ENCODE results near the gene GPR155. TPM values are rescaled to one million over a fixed set of nuclear protein-coding genes. Genes with fewer than 3 reads are reported as not detected.
"Not testable (repeated sequence)": the region's sequence is repeated elsewhere in the genome, so short reads cannot be mapped to it uniquely, and the experiment has no call there.

Gene GPR155
- total RNA-seq, 1 donor from 2014 or later, result 0.99 TPM

DNA sequence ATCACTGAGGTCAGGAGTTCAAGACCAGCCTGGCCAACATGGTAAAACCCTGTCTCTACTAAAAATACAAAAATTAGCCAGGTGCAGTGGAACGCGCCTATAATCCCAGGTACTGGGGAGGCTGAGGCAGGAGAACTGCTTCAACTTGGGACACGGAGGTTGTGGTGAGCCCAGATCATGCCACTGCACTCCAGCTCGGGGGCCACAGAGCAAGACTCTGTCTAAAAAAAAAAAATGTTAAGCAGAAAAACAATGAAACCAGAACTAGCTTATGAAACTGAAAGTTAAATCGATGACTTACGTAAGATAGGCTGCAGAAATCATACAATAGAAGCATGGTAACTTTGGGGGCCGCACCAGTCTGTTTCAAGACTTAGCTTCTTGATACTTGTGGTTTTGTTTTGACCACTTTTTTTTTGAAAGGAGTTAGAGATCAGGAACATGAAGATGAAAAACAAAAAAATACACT is 6.2 kb upstream of the GPR155 start:
- no peak for DNase-seq (ENCODE audit: low read depth in 2 of 2)

DNA sequence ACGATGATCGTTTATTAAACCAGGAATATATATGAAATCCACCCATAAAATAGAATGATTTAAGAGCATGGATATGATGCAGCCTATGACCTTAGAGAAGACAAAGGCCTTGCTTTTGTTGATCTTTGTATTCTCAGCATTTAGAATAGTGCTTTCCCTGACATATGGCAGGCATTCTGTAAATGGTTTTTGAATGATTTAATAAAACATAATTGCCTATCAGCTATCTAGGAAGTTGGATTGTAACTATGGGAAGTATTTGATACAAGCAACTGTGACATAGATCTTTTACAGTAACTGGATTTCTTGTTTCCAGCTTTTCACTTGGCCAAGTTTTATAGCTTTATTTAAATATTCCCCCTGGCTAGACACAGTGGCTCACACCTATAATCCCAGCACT is 5.1 kb upstream of the GPR155 start:
- DNase-seq (ENCODE audit: low read depth in 2 of 2), result no peak

GRCh38 chr2:174490051-174490450 is 3.2 kb upstream of the GPR155 start:
- DNase-seq (ENCODE audit: low read depth in 2 of 2), result no peak

GRCh38 chr2:174489520-174489919 is 2.7 kb upstream of the GPR155 start:
- not testable (repeated sequence) for DNase-seq (ENCODE audit: low read depth in 2 of 2)

- no peak for DNase-seq (ENCODE audit: low read depth in 2 of 2)
Observed at GRCh38 chr2:174487820-174488162, 962 bp upstream of the GPR155 start.

GRCh38 chr2:174487108-174487819 is 435 bp upstream of the GPR155 start:
- peak; percentile 97 to 98 for DNase-seq (ENCODE audit: low read depth in 2 of 2)

- DNase-seq (ENCODE audit: low read depth in 2 of 2), result peak in 1 of 2 donors; percentile 11
Observed at GRCh38 chr2:174485788-174486562, 854 bp downstream of the GPR155 start.

- DNase-seq (ENCODE audit: low read depth in 2 of 2), result not testable (repeated sequence)
Observed at GRCh38 chr2:174485045-174485444, 1.8 kb downstream of the GPR155 start.

DNA sequence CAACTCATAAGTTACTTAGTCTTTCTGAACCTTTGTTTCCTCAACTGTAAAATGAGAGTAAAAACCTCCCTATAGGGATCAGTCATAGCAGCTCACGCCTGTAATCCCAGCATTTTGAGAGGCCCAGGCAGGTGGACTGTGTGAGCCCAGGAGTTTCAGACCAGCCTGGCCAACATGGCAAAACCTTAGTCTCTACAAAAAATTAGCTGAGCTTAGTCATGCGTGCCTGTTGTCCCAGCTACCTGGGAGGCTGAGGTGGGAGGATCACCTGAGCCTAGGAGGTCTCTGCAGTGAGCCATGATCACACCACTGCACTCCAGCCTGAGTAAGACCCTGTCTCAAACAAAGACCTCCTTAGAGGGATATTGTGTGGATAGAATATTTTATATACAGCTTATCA is 2.3 kb downstream of the GPR155 start:
- no peak for DNase-seq (ENCODE audit: low read depth in 2 of 2)

GRCh38 chr2:174482854-174483253 is 4.0 kb downstream of the GPR155 start:
- DNase-seq (ENCODE audit: low read depth in 2 of 2), result no peak

- no peak for DNase-seq (ENCODE audit: low read depth in 2 of 2)
Observed at GRCh38 chr2:174477759-174478158, 9.1 kb downstream of the GPR155 start.

- no peak for DNase-seq (ENCODE audit: low read depth in 2 of 2)
Observed at GRCh38 chr2:174473796-174474195, 13.0 kb downstream of the GPR155 start.

DNA sequence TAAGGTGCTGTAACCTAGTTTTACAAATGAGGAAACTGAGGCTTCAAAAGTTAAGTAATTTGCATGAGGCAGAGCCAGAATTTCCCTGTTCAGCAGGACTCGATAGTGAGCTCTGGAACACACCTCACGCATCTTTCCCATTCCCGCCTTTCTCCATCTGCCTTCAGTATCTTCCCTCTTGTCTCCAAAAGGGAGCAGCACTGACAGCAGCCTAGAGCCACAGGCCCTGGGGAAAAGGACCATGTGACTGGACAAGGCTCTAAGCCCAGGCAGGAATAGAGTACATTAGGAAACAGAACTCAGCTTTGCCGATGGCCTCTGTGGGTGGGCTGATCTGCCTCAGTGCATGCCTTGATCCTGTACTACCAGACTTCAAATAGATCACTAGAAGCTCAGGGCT is 21.5 kb downstream of the GPR155 start:
- peak in 1 of 2 donors; percentile 6 for DNase-seq (ENCODE audit: low read depth in 2 of 2)

DNA sequence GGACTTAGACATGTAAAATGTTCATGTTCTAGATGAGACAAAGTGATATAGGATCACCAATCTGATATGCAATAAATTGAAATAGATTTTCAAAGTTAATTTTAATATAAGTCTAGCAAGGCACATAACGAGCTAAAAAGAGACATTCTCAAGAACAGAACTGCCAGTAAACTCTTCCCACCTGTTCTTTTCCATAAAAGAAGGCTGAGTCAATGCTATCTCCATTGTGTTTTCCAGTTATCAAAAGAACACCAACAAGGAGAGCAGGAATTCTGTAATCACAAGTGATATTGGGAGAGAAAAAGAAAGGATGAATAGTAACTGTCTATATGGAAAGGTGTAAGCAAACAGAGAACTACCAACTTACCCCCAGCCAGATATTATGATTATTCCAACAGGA is 25.6 kb downstream of the GPR155 start:
- no peak for DNase-seq (ENCODE audit: low read depth in 2 of 2)

GRCh38 chr2:174454566-174454965 is 32.3 kb downstream of the GPR155 start:
- no peak for DNase-seq (ENCODE audit: low read depth in 2 of 2)

DNA sequence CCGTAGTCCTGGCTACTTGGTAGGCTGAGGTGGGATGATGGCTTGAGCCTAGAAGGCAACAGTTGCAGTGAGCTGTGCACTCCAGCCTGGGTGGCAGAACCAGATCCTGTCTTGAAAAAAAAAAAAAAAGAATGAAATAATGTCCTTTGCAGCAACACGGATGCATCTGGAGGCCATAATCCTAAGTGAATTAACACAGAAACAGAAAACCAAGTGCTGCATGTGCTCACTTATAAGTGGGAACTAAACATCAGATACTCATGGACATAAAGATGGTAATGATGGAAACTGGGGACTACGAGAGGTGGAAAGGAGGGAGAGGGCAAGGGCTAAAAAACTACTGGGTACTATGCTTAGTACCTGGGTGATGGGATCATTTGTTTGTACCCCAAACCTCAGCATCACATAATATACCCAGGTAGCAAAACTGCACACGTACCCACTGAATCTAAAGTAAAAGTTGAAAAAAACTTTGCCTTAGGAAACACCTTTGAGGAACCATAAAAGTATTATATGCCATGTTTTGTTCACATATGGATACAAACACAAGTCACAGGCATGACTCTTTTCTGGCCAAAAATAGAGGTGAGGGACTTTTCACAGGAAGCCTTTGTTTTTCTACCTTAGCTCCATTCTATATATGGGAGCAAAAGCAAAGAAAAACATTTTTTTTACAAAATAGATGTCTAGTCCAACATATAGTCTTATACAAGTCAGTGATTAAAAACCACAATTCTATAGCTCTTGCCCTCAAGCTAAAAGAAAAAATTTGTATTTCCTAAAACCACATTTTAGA is 36.6 kb downstream of the GPR155 start:
- peak in 1 of 2 donors; percentile 48 for DNase-seq (ENCODE audit: low read depth in 2 of 2)

- no peak for DNase-seq (ENCODE audit: low read depth in 2 of 2)
Observed at GRCh38 chr2:174449033-174449432, 37.8 kb downstream of the GPR155 start.

- no peak for DNase-seq (ENCODE audit: low read depth in 2 of 2)
Observed at GRCh38 chr2:174446531-174446930, 40.3 kb downstream of the GPR155 start.

DNA sequence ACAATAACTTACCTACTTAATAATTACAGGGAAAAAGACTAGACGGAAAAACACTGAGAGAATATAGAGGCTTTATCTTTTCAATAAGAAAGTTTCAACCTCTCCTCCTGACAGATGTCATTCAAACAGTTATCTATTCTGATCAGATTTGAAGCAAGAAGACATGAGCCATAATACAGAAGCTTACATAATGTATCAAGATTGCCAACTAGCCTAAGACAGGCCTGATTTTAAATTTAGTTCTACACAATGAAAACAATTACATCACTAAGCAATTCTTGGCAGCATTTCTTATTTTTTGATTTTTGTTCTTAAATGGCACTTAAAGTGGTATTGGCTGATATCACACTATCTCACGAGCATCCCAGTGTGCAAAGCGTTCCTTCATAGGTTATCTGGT is 41.6 kb downstream of the GPR155 start:
- DNase-seq (ENCODE audit: low read depth in 2 of 2), result peak in 1 of 2 donors; percentile 12

- no peak for DNase-seq (ENCODE audit: low read depth in 2 of 2)
Observed at GRCh38 chr2:174444761-174445160, 42.1 kb downstream of the GPR155 start.

DNA sequence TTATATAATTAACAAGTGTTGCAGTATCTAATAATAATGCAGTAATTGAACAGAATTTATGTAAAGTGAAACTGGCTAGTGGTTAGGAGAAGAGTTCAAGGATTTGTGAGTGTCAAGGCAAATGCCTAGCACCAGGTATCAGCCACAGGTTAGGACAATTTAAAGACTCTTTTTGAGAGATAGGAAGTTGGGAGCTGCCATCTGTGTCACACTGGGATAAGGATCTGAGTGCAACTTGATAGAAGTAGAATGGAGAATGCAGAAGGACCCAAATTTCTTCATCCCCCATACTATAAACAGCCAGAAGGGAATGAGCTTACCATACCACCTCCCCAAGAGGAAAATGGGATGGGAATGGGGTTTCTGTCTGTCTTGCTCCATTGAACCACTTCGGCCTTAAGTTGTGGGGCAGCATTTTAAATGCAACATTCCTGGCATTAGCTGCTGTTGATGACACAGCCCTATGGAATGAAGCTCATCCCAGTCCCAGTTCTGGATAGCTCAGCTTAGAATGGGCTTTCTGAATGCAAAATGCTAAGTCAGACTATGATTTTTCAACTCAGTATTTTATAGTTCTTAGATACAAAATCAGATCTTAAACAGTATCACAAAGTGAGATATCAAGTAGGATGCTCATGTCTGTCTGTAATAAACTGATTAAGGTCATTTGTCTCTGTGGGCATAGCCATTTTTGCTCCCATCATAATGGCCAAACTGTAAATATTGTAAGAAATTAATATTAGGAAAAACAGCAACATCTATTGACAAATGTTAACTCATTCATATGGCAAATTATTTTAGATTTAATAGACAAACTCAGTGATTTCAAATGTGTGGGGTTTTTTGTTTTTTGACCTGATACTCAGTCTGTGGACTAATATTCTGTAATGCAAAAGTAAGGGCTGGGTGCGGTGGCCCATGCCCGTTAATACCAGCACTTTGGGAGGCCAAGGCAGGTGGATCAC is 44.0 kb downstream of the GPR155 start:
- DNase-seq (ENCODE audit: low read depth in 2 of 2), result peak; percentile 56 to 62
